Effector memory CD8-positive, alpha-beta T cell (primary cell): Measurements from ENCODE around the gene MRPL43.

Experiments
- ATAC-seq: fragments of 150-1000 bp; cut with Tn5 transposase; replicated peaks from 2 replicates; pipeline ENCODE4 v1.10.0; 2021; ENCODE audit warnings: mild to moderate bottlenecking, moderate library complexity
- DNase-seq, 3 experiments: peaks; one replicate each; pipeline ENCODE4 v3.0.0; 2021
- H3K27ac Mint-ChIP-seq, 2 donors: one replicate each; pipeline ENCODE4 v1.8.0; 2022; ENCODE audit warnings: mild to moderate bottlenecking in 2 of 2, mixed read lengths in 2 of 2, moderate library complexity in 2 of 2
- H3K27me3 Mint-ChIP-seq, 2 donors: one replicate each; pipeline ENCODE4 v1.8.0; 2022; ENCODE audit warnings: mixed read lengths in 2 of 2
- H3K36me3 Mint-ChIP-seq: one replicate; pipeline ENCODE4 v1.8.0; 2022; ENCODE audit warnings: mild to moderate bottlenecking, moderate library complexity, mixed read lengths; ENCODE audit not compliant: insufficient read depth
- H3K4me1 Mint-ChIP-seq, 2 donors: one replicate each; pipeline ENCODE4 v1.8.0; 2022; ENCODE audit warnings: low read depth in 2 of 2, mixed read lengths in 2 of 2
- H3K4me3 Mint-ChIP-seq, 2 donors: one replicate each; pipeline ENCODE4 v1.8.0; 2022; ENCODE audit warnings: mild to moderate bottlenecking in 2 of 2, mixed read lengths in 2 of 2, moderate library complexity in 2 of 2
- H3K9me3 Mint-ChIP-seq, 2 donors: one replicate each; pipeline ENCODE4 v1.8.0; 2022; ENCODE audit warnings: mixed read lengths in 2 of 2

The MRPL43 gene

GRCh38 chr10:101003639-101004206 is 16.4 kb upstream of the MRPL43 start:
- H3K27ac Mint-ChIP-seq, result no peak overlapping the region
- peaks cover 3% of the 10 kb centered on the region for H3K36me3 Mint-ChIP-seq
- ATAC-seq (no peak), DNase-seq (no peak)
- peaks cover 6 to 8% of the 10 kb centered on the region in 2 donors for H3K4me1 Mint-ChIP-seq
- H3K9me3 Mint-ChIP-seq, result no peaks in the 10 kb centered on the region
- H3K27me3 Mint-ChIP-seq, result no peaks in the 10 kb centered on the region
- no peak overlapping the region for H3K4me3 Mint-ChIP-seq

- H3K4me1 Mint-ChIP-seq, result peaks cover 14 to 15% of the 10 kb centered on the region in 2 donors
- H3K9me3 Mint-ChIP-seq, result no peaks in the 10 kb centered on the region
- no peaks in the 10 kb centered on the region for H3K27me3 Mint-ChIP-seq
- H3K4me3 Mint-ChIP-seq, result no peak overlapping the region
- peaks cover 3% of the 10 kb centered on the region for H3K36me3 Mint-ChIP-seq
- ATAC-seq (no peak), DNase-seq (no peak)
- no peak overlapping the region for H3K27ac Mint-ChIP-seq
Observed at GRCh38 chr10:101002456-101002855, 15.2 kb upstream of the MRPL43 start.

- ATAC-seq, result no peak
- Mint-ChIP-seq H3K4me1 (peaks cover 16% of the 10 kb centered on the region in 2 donors), H3K27me3 (no peaks in the 10 kb centered on the region), H3K36me3 (peaks cover 6% of the 10 kb centered on the region), H3K9me3 (no peaks in the 10 kb centered on the region), H3K4me3 (no peak overlapping the region), H3K27ac (no peak overlapping the region)
- no peak for DNase-seq
Observed at GRCh38 chr10:101001659-101002035, 14.3 kb upstream of the MRPL43 start.

- no peaks in the 10 kb centered on the region for H3K9me3 Mint-ChIP-seq
- H3K27me3 Mint-ChIP-seq, result no peaks in the 10 kb centered on the region
- H3K36me3 Mint-ChIP-seq, result peaks cover 10% of the 10 kb centered on the region
- peak overlapping the region in 1 of 2 donors; percentile 84 for H3K27ac Mint-ChIP-seq
- no peak for ATAC-seq
- peak overlapping the region; percentile 45 to 78 for H3K4me3 Mint-ChIP-seq
- peaks cover 20 to 21% of the 10 kb centered on the region in 2 donors for H3K4me1 Mint-ChIP-seq
- DNase-seq, result no peak
Observed at GRCh38 chr10:101000915-101001658, 13.8 kb upstream of the MRPL43 start.

- H3K4me1 Mint-ChIP-seq, result peaks cover 20 to 23% of the 10 kb centered on the region in 2 donors
- no peaks in the 10 kb centered on the region for H3K27me3 Mint-ChIP-seq
- no peaks in the 10 kb centered on the region for H3K9me3 Mint-ChIP-seq
- H3K27ac Mint-ChIP-seq, result peak overlapping the region in 1 of 2 donors; percentile 84
- DNase-seq (no peak), ATAC-seq (no peak)
- H3K4me3 Mint-ChIP-seq, result peak overlapping the region; percentile 45 to 78
- peaks cover 11% of the 10 kb centered on the region for H3K36me3 Mint-ChIP-seq
Observed at GRCh38 chr10:101000127-101000914, 13.0 kb upstream of the MRPL43 start.

- ATAC-seq, result no peak
Observed at GRCh38 chr10:100999742-101000126, 12.4 kb upstream of the MRPL43 start, which contains the start of gene LZTS2. TSS of gene LZTS2 (plus strand) at chr10:100999808. CDS start at chr10:101002539, 2,731 bp downstream.

GRCh38 chr10:100998991-100999741 is 11.9 kb upstream of the MRPL43 start:
- Mint-ChIP-seq H3K27me3 (no peaks in the 10 kb centered on the region), H3K4me1 (peaks cover 20 to 23% of the 10 kb centered on the region in 2 donors), H3K4me3 (peak overlapping the region; percentile 76 to 83), H3K36me3 (peaks cover 8% of the 10 kb centered on the region), H3K9me3 (no peaks in the 10 kb centered on the region), H3K27ac (peak overlapping the region; percentile 36 to 55)
- ATAC-seq (peak; percentile 73), DNase-seq (peak; percentile 72 to 81 (median 78))

More at GRCh38 chr10:100999742-101000126, 12.4 kb upstream of the MRPL43 start, which contains the start of gene LZTS2:
- peaks cover 20 to 23% of the 10 kb centered on the region in 2 donors for H3K4me1 Mint-ChIP-seq
- H3K9me3 Mint-ChIP-seq, result no peaks in the 10 kb centered on the region
- no peaks in the 10 kb centered on the region for H3K27me3 Mint-ChIP-seq
- peak within 1 kb of the TSS; percentile 36 to 84 for H3K27ac Mint-ChIP-seq
- DNase-seq, result no peak
- H3K36me3 Mint-ChIP-seq, result peaks cover 8% of the 10 kb centered on the region
- H3K4me3 Mint-ChIP-seq, result peak within 1 kb of the TSS; percentile 76 to 83

- Mint-ChIP-seq H3K9me3 (no peaks in the 10 kb centered on the region), H3K27me3 (no peaks in the 10 kb centered on the region), H3K4me3 (peak overlapping the region; percentile 76 to 83), H3K27ac (peak overlapping the region; percentile 36 to 55), H3K36me3 (peaks cover 8% of the 10 kb centered on the region), H3K4me1 (peaks cover 20 to 23% of the 10 kb centered on the region in 2 donors)
- peak; percentile 26 to 46 (median 44) for DNase-seq
- peak; percentile 33 for ATAC-seq
Observed at GRCh38 chr10:100998183-100998990, 11.1 kb upstream of the MRPL43 start.

- peak; percentile 47 for ATAC-seq
- Mint-ChIP-seq H3K27ac (peak overlapping the region; percentile 36 to 54), H3K4me3 (peak overlapping the region; percentile 76 to 83), H3K36me3 (peaks cover 12% of the 10 kb centered on the region), H3K27me3 (no peaks in the 10 kb centered on the region), H3K9me3 (no peaks in the 10 kb centered on the region), H3K4me1 (peaks cover 20 to 23% of the 10 kb centered on the region in 2 donors)
- DNase-seq, result peak; percentile 64 to 72 (median 66)
Observed at GRCh38 chr10:100997360-100998182, 10.3 kb upstream of the MRPL43 start.

GRCh38 chr10:100996678-100997359 is 9.5 kb upstream of the MRPL43 start:
- peak overlapping the region; percentile 76 to 84 for H3K27ac Mint-ChIP-seq

GRCh38 chr10:100995181-100995580 is 7.9 kb upstream of the MRPL43 start:
- DNase-seq (no peak), ATAC-seq (no peak)
- Mint-ChIP-seq H3K36me3 (peaks cover 23% of the 10 kb centered on the region), H3K9me3 (no peaks in the 10 kb centered on the region), H3K27me3 (no peaks in the 10 kb centered on the region), H3K27ac (peak overlapping the region in 1 of 2 donors; percentile 36), H3K4me1 (peaks cover 17 to 21% of the 10 kb centered on the region in 2 donors), H3K4me3 (no peak overlapping the region)

More at GRCh38 chr10:100996678-100997359, 9.5 kb upstream of the MRPL43 start:
- ATAC-seq (peak; percentile 18), DNase-seq (peak; percentile 13 to 33 (median 29))
- Mint-ChIP-seq H3K4me3 (peak overlapping the region; percentile 76 to 83), H3K36me3 (peaks cover 17% of the 10 kb centered on the region), H3K9me3 (no peaks in the 10 kb centered on the region), H3K4me1 (peaks cover 20 to 23% of the 10 kb centered on the region in 2 donors), H3K27me3 (no peaks in the 10 kb centered on the region)
